ENCODE measurements around the gene XPO4.
"Not testable (repeated sequence)": the region's sequence is repeated elsewhere in the genome, so short reads cannot be mapped to it uniquely, and the experiment has no call there.

Gene XPO4
- 75.1 to 105 reads per million in 2 donors for total RNA-seq

DNA sequence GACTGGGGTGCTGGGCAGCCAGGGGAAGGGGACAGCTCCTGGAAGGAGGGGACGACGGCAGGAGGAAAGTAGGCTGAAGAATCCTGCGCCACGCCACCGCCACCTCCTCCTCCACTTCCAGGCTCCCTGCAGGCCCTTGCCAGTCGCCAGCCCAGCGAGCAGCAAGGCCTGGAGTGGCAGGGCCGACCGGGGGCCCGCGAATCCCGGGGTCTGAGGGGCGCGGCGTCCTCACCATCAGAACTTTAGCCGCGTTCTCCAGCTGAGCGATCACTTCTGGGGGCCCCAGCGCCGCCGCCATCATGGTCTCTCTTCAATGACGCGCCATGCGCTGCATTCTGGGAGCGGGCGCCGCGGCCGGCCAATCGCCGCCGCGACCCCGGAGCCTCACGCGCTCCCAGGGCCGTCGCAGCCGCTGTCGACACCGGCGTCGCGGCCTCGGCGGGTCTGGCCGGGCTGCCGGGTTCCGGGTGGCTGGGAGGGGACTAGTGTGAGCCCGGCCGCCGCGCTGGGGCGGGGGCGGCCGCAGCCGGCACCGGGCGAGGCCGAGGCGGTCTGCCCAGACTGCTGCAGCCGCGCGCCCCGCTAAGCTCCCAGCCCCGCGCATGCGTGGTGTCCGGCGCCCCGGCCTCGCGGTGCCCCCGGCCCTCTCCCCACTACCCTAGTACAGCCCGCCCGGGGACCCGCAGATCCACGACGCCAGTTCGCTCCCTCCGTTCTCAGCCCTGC is at the start of gene XPO4:
TSS of gene XPO4 (minus strand) at position 309 of the 726 bp plus-strand sequence. CDS start at position 301, 8 bp downstream.
- DNase-seq = peak; percentile 67

DNA sequence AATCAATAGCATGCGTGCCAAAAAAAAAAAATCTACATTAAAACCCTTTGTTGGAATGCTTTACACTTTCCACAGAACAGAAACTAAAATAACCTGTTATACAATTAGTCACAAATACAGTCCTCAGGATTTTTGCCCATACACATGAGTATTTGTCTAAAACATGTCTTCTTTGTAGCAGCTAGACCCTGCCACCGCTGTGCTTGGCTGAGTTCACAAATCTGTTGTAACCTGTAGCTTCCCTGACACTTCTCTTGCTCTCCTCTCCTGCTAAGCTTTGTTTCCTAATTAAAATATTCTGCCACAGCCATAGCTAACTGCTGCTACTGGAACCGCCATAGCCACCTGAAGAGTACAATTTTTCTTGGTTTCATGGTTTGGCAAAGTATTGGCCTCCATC is 45.5 kb upstream of the XPO4 start:
- DNase-seq = not testable (repeated sequence)

DNA sequence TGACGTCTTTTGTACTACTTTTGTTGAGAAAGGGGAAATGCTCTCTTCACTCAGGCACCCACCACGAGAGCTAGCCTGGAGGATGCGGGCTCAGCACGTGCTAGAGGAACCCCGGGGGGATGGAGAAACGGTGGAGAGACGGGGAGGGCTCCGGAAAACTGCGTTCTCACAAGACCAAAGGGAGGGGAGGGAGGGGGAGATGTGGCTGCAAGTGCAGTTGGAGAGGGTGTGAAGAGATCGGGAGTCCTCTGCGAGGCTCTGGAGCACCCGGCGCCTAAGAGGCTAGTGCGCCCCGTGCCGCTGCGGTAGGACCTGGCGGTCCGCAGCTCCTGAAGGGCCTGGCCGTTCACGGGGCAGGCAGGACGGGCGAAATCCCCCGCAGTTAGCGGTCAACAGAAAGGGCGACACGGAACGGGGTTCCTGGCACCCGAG is 43.4 kb upstream of the XPO4 start:
- no peak for DNase-seq

DNA sequence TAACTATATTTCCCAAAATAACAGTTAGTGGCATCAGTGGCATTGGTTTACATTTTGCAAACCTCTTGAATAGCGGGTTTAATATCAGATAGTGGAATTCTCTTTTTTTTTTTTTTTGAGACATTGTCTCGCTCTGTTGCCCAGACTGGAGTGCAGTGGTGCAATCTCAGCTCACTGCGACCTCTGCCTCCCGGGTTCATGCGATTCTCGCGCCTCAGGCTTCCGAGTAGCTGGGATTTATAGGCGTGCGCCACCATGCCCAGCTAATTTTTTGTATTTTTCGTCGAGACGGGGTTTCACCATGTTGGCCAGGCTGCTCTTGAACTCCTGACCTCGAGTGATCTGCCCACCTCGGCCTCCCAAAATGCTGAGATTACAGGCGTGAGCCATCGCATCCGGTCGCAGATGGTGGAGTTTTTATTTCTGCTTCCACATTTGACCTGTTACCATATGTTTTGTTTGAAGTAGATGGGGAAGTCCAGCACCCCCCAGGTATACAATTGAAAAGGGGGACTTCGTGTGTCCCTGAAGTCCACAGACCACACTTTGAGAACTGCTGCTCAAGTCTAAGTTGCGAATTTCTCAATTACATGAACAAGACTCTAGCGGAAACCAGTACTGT is 40.5 kb upstream of the XPO4 start:
- no peak for DNase-seq

DNA sequence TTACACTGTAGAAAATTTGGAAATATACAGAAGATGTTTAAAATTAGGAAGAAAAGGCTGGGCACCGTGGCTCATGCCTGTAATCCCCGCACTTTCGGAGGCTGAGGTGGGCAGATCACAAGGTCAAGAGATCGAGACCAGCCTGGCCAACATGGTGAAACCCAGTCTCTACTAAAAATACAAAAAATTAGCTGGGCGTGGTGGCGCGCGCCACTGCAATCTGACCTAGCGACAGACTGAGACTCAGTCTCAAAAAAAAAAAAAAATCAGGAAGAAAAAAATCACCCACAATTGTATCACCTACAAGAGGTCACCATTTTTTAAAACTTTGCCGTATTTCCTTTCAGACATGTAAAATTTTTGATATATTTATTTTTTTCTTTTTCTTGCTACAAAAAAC is 38.0 kb upstream of the XPO4 start:
- not testable (repeated sequence) for DNase-seq

DNA sequence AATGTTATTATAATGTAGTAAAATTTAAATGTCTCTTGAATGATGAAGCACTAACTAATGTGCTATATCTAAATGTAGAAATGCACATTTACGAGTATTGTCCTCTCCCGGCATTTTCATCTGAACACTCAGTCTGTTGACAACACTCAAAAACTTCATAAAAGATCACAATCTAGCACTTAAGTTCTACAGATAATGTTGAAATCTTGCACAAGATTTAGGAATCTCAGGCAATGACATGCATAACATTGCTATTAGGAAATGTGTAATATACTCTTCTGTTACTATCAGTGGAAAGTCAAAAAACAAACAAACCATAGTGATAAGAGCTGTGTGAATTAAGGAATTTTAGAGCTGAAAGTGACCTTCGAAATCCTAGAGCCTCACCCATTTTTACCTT is 37.5 kb upstream of the XPO4 start:
- no peak for DNase-seq

DNA sequence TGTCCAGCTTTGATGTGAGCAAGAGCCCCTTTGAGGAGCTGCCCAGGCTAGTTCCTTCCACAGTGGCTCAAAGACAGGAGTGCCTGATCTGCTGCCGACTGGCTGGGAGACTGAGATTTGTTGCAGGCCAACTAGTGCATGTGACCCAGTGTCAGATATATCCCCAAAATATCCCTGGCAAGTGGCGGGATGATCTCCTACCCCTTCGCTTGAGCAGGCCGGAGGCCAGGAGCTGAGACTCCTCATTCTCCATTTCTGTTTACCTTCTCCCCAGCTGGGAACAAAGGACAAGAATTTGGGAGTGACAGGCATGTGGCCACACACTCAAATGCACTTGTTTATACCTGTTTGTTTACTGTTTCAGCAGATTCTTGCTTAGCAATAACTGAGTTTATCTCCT is 37.1 kb upstream of the XPO4 start:
- no peak for DNase-seq

DNA sequence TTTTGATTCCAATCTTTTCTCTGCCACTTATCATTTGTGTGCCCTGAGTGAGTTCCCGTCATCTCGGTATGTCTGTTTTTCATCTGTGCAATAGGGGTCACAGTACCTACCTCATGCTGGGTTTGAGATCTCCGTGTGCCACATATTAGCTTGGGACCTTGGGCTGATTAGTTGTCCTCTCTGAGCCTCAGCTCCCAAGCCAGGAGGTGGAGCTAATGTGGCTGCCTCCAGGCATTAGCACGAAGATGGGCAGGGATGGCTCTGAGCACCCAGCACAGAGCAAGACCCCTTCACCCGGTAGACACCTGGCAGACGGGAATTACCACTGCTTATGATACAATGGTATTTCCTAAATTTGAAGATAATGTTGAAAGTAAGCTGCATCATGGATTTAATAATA is 35.8 kb upstream of the XPO4 start:
- no peak for DNase-seq

DNA sequence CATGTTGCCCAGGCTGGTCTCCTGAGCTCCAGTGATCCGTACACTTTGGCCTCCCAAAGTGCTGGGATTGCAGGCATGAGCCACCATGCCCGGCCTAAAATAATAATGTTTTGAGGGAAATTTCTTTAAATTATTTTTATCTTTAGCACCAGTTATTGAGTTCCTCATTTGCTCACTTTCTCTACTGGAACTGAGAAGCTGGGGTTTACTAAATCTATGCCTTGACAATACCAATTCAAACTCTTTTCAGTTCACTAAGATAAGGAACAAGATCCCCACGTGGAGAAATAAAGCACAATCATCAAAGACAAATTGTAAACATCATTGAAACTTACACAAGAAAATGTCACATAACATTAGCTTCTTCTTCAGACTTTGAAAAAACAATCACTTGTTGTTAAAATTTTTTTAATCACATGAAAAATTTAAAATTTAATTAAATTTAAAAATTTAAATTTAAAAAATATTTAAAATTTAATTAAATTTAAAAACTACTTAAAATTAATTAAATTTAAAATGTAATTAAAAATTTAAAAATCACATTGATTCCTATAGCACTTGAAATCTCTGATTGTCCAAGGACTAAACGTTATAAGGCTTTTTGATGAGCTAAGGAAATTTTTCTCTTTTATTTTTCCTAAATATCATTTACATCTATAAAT is 25.2 kb upstream of the XPO4 start:
- no peak for DNase-seq

DNA sequence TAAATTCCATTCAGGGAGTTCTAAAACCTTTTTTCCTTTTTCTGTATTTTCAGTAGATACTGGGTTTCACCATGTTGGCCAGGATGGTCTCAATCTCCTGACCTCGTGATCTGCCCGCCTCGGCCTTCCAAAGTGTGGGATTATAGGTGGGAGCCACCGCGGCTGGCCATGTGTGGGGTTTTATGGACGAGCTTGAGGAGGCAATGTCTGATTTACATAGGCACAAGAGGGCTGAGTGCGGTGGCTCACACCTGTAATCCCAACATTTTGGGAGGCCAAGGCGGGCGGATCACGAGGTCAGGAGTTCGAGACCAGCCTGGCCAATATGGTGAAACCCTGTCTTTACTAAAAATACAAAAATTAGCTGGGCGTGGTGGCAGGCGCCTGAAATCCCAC is 22.8 kb upstream of the XPO4 start:
- DNase-seq = not testable (repeated sequence)

DNA sequence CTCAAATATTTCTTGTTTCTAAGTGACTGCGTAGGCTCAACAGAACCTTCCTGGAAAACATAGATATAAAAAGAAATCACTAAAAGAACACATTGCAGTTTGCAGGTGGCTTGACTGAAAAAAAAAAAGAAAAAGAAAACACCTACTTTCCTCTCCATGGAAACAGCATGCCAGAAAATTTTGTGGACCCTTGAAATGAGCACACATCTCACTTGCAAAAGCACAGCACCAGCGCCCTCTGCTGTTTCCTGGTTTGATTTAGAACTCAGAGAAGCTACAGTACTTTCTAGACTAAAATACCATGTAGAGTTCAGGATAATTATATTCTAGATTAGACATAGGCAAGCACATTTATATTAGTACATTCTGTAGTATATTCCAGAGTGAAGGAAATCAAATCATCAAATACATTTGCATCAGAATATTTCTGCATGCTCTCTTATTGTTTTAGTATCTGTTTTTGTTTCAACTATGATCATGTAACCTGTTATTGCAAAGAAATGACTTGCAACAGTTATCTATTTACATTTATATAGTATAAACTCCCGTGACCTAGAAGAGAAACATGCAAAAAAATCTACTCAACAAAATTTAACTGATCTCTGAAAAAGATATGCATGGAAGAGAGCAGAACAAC is 22.3 kb upstream of the XPO4 start:
- DNase-seq = peak; percentile 69

DNA sequence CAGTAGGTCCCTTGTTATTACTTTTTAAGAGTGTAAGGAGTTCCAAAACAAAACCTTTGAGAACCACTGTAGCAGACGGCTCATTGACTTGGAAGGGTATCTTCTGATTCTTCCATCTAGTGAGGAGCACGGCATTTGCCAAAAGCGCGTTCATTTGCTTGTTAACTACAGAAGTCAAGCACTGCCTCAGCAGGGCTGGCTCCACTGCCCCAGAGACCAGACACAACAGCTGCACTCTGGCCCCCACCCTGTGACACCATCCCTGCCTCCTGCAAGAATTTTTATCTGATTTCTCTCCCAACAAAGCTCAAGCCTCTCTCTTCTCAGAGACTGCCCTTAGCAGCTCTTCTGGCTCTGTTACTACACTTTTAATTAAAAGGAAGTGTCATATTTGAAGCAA is 20.7 kb upstream of the XPO4 start:
- no peak for DNase-seq

DNA sequence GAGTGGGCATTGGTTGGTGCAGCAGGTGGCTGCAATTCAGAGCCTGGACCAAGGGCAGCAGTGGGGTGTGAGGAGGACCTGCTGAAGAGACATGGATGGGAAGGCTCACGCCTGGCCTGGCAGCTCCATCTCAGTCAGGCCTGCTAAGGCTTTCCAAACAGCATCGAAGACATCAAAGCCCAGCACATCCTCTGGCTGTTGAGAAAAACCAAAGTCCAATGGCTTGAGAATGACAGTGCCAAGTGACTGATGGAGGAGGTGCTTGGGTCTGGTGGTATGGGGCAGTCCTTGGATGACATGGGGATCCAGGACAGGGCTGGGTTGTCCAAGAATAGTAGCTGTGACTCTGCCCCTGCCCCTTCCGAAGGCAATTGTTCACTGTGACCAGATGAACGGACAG is 19.0 kb upstream of the XPO4 start:
- DNase-seq = no peak

DNA sequence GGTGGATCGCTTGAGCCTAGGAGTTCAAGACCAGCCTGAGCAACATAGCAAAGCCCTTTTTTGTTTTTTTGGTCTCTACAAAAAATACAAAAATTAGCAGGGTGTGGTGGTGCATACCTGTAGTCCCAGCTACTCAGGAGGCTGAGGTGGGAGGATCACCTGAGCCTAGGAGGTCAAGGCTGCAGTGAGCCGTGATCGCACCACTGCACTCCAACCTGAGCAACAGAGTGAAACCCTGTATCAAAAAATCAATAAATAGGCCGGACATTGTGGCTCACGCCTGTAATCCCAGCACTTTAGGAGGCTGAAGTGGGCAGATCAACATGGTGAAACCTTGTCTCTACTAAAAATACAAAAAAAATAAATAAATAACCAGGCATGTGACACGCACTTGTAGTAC is 13.1 kb upstream of the XPO4 start:
- DNase-seq = not testable (repeated sequence)

DNA sequence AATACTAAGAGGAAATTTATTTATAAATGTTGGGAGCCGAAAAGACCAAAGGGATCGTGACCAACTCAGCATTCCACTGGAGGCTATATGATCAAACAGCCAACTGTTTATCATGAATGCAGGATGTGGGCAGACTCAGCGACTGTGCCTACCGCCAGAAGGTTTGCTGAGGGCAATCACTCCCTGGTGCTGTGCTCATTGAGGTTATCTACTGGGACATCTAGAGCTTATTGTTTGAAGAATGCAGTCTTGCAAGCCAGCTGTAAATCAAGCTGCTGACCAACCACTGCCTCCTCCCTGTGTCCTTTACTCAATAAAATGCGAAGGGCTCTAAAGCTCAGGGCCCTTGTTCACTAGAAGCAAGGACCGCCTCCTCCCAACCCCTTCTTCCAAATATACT is 8.5 kb upstream of the XPO4 start:
- DNase-seq = no peak

DNA sequence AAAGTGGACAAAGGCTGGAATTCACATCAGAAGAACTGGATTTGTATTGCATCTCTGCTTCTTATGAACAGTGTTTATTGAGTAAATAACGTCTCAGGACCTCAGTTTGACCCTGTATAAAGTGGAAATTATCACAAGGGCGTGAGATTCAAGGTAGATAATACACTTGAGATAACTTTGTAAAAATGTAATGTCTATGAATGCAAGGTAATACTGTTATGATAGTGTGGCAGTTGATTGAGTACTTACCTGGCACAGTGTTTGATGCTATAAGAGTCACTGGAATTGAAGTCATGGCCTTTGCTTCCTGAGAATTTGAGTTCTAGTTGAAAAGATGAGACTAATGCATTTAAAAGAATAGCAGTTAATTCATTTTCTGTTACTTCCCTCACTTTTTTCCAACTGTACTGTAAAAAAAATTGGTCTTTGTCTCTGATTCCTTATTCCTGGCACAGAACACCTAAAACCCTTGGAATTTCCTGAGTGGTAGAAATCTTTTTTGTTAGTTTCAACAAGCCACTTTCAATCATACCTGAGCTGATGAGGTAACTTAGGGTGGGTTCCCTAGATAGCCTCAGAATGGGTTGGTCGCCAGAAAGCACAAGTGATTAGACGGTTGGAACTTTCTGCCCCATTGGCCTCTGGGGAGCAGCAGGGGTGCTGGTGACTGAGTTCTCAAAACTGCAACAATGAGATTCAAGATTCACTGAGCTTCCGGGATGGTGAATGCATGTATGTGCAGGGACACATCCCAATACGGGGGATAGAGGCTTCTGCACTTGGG is 6.4 kb upstream of the XPO4 start:
- DNase-seq = no peak

DNA sequence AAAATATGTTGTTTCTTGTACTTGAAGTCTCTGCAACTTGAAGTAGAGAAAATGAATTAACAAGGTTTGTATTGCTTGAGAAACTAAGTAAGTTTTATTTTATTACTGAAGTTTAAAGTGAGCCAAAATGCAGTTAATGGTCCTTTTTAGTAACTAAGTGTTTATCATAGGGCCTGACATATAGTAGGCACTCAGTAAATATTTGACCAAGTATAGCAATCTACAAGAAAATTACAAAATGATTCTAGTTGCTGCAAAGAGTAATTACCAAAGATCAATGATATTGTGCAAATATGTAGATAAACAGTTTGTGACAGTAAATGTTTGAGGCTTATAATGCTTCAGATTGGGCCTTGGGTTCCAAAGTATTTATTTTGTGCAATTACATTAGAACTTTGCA is 2.4 kb upstream of the XPO4 start:
- no peak for DNase-seq

DNA sequence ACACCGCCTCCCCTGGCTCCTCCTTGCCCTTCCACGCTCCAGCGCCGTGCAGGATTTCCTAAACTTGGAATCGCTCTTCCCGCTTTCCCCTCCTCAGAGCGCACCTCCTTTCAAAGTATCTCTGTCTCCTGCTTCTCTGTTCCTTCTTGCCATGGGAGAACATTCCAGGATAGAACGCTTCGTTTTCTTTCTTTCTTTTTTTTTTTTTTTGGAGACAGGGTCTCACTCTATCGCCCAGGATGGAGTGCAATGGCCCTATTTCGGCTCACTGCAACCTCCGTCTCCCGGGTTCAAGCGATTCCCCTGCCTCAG is 574 bp upstream of the XPO4 start:
- no peak for DNase-seq

DNA sequence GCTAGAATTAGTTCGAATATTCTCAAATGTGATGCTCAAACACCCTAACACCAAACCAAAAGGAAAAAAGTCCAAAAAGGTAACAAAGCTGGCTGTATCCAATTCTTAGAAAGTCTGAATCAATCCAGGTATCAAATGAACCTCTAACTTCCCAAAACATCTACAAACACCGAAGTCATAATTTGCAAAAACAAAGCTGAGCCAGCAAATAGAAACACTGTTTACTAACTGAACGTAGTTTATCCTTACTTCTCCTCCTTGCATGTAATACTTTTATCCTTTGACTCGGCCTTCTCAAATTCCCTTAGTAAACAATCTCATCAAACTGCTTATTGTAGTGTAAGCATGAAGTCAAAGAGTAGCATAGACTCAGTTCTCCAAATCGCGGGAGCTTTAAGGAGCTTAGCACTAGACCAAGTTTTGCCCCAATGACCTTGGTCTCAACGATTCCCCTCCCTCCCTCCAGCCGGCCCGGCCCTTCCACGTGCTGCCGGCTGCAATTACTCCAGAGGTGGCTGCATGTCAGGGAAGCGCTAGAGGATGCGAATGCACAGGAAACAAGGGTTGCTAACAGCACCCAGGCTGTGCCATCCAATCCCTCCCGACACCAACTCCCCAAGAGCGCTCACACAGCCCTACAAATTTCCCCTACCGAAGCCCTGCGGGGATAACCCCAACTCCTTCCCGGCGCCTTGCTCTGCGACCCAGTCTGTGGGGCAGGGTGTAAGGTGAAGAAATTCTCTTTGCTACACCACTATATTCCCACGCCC is 693 bp downstream of the XPO4 start:
- DNase-seq = no peak

DNA sequence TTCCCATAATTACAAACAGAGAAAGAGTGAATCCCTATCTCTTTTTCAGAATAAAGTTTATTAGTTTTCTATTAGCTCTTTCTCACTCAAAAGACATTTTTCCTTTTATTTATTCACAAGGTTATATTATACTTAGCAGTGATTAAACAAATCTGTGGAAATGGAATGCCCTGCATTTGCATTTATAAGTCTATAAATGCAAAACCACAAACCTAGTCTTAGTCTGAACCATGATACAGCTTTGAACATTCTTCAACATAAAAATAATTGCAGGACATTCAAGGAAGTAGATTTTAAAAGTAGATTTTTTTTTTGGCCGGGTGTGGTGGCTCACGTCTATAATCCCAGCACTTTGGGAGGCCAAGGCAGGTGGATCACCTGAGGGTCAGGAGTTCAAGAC is 8.3 kb downstream of the XPO4 start:
- DNase-seq = no peak

DNA sequence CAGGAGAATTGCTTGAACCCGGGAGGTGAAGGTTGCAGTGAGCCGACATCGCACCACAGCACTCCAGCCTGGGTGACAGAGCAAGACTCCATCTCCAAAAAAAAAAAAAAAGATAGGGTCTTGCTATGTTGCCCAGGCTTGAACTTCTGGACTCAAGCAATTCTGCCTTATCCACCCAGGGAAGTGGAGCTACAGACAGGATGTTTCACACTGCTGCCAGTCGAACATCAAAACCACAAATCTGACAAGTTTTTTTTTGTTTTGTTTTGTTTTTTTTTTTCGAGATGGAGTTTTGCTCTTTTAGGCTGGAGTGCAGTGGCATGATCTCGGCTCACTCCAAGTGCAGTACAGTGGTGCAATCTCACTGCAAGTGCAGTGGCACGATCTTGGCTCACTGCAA is 10.8 kb downstream of the XPO4 start:
- no peak for DNase-seq

DNA sequence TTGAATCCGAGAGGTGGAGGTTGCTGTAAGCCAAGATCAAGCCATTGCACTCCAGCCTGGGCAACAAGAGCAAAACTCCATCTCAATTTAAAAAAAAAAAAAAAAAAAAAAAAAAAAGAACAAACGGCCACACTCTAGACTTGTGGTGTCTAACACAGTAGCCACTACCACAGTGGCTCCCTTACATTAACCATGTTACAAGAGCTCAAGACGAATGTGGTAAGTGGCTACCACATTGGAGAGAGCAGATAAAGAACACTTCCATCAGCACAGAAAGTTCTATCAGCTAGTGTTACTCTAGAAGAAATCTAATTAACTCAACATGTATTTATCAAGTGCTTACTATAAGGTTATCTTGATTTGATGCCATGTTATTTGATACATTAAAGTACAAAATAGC is 11.5 kb downstream of the XPO4 start:
- no peak for DNase-seq

All from T-helper 9 cell (primary cell).